Memory B cell (primary cell): Measurements from ENCODE around the gene LEUTX.
"Not testable (repeated sequence)": the region's sequence is repeated elsewhere in the genome, so short reads cannot be mapped to it uniquely, and the experiment has no call there.

Source experiments
- ATAC-seq: fragments of 150-1000 bp; cut with Tn5 transposase; 2 replicates; pipeline ENCODE4 v1.10.0; 2021; ENCODE audit warnings: low read depth, mild to moderate bottlenecking, moderate library complexity
- DNase-seq, 2 donors: peaks; one replicate each; pipeline ENCODE4 v3.0.0; 2022; ENCODE audit warnings: low spot score in 2 of 2
- H3K27ac Mint-ChIP-seq: one replicate; pipeline ENCODE4 v1.8.0; 2022; ENCODE audit warnings: mild to moderate bottlenecking, moderate library complexity, mixed read lengths
- H3K27me3 Mint-ChIP-seq: one replicate; pipeline ENCODE4 v1.8.0; 2022; ENCODE audit warnings: mixed read lengths
- H3K36me3 Mint-ChIP-seq: one replicate; pipeline ENCODE4 v1.8.0; 2022; ENCODE audit warnings: mild to moderate bottlenecking, mixed read lengths
- H3K4me1 Mint-ChIP-seq: one replicate; pipeline ENCODE4 v1.8.0; 2022; ENCODE audit warnings: mixed read lengths
- H3K4me3 Mint-ChIP-seq: one replicate; pipeline ENCODE4 v1.8.0; 2022; ENCODE audit warnings: mild to moderate bottlenecking, moderate library complexity, mixed read lengths
- H3K9me3 Mint-ChIP-seq: one replicate; pipeline ENCODE4 v1.8.0; 2022; ENCODE audit warnings: mixed read lengths

Gene LEUTX

GRCh38 chr19:39754544-39754943 lies 24.1 kb upstream of the LEUTX start:
- Mint-ChIP-seq H3K4me1 (no peaks in the 10 kb centered on the region), H3K9me3 (no peaks in the 10 kb centered on the region), H3K4me3 (no peak overlapping the region), H3K36me3 (peaks cover 1% of the 10 kb centered on the region), H3K27me3 (peaks cover 17% of the 10 kb centered on the region), H3K27ac (no peak overlapping the region)
- ATAC-seq (no peak), DNase-seq (no peak)

GRCh38 chr19:39754971-39755370 lies 23.7 kb upstream of the LEUTX start:
- H3K36me3 Mint-ChIP-seq = peaks cover 1% of the 10 kb centered on the region
- ATAC-seq = no peak
- no peaks in the 10 kb centered on the region for H3K4me1 Mint-ChIP-seq
- no peaks in the 10 kb centered on the region for H3K9me3 Mint-ChIP-seq
- H3K4me3 Mint-ChIP-seq = no peak overlapping the region
- H3K27me3 Mint-ChIP-seq = peaks cover 17% of the 10 kb centered on the region
- no peak overlapping the region for H3K27ac Mint-ChIP-seq
- DNase-seq = no peak

GRCh38 chr19:39759457-39760184 lies 19.0 kb upstream of the LEUTX start:
- ATAC-seq = no peak
- Mint-ChIP-seq H3K9me3 (no peaks in the 10 kb centered on the region), H3K27ac (no peak overlapping the region), H3K4me1 (no peaks in the 10 kb centered on the region), H3K27me3 (peaks cover 27% of the 10 kb centered on the region), H3K36me3 (peaks cover 3% of the 10 kb centered on the region), H3K4me3 (no peak overlapping the region)
- no peak for DNase-seq

- H3K4me1 Mint-ChIP-seq, ATAC-seq, DNase-seq, H3K9me3 Mint-ChIP-seq, H3K27ac Mint-ChIP-seq, H3K4me3 Mint-ChIP-seq, H3K36me3 Mint-ChIP-seq: not testable (repeated sequence)
- peaks cover 25% of the 10 kb centered on the region for H3K27me3 Mint-ChIP-seq
Observed at GRCh38 chr19:39761851-39762250, 16.8 kb upstream of the LEUTX start.

GRCh38 chr19:39765091-39766076 lies 13.3 kb upstream of the LEUTX start:
- no peaks in the 10 kb centered on the region for H3K4me1 Mint-ChIP-seq
- ATAC-seq (no peak), DNase-seq (peak in 1 of 2 donors; percentile 7)
- no peak overlapping the region for H3K27ac Mint-ChIP-seq
- H3K4me3 Mint-ChIP-seq = no peak overlapping the region
- peaks cover 16% of the 10 kb centered on the region for H3K27me3 Mint-ChIP-seq
- peaks cover 4% of the 10 kb centered on the region for H3K36me3 Mint-ChIP-seq
- H3K9me3 Mint-ChIP-seq = no peaks in the 10 kb centered on the region

- Mint-ChIP-seq H3K9me3 (no peaks in the 10 kb centered on the region), H3K4me1 (no peaks in the 10 kb centered on the region)
Observed at GRCh38 chr19:39768334-39768733, 10.3 kb upstream of the LEUTX start.

GRCh38 chr19:39768786-39769185 lies 9.9 kb upstream of the LEUTX start:
- Mint-ChIP-seq H3K27ac (no peak overlapping the region), H3K4me3 (no peak overlapping the region), H3K36me3 (peaks cover 2% of the 10 kb centered on the region), H3K9me3 (no peaks in the 10 kb centered on the region), H3K27me3 (peaks cover 16% of the 10 kb centered on the region), H3K4me1 (no peaks in the 10 kb centered on the region)
- ATAC-seq = no peak
- DNase-seq = no peak

More at GRCh38 chr19:39768334-39768733, 10.3 kb upstream of the LEUTX start:
- Mint-ChIP-seq H3K27ac (no peak overlapping the region), H3K27me3 (peaks cover 18% of the 10 kb centered on the region), H3K36me3 (peaks cover 2% of the 10 kb centered on the region), H3K4me3 (no peak overlapping the region)
- no peak for DNase-seq
- ATAC-seq = no peak

GRCh38 chr19:39780894-39781293 lies 2.2 kb downstream of the LEUTX start:
- Mint-ChIP-seq H3K27me3 (peaks cover 19% of the 10 kb centered on the region), H3K27ac (no peak overlapping the region), H3K4me1 (no peaks in the 10 kb centered on the region), H3K4me3 (no peak overlapping the region), H3K36me3 (no peaks in the 10 kb centered on the region), H3K9me3 (no peaks in the 10 kb centered on the region)
- no peak for ATAC-seq
- no peak for DNase-seq

- H3K9me3 Mint-ChIP-seq = peaks cover 6% of the 10 kb centered on the region
- H3K27me3 Mint-ChIP-seq = peaks cover 6% of the 10 kb centered on the region
- ATAC-seq (no peak), DNase-seq (no peak)
- H3K36me3 Mint-ChIP-seq = peaks cover 6% of the 10 kb centered on the region
- H3K27ac Mint-ChIP-seq = no peak overlapping the region
- H3K4me1 Mint-ChIP-seq = peaks cover 4% of the 10 kb centered on the region
- H3K4me3 Mint-ChIP-seq = no peak overlapping the region
Observed at GRCh38 chr19:39788244-39788643, 9.6 kb downstream of the LEUTX start.

GRCh38 chr19:39792999-39793546 lies 14.4 kb downstream of the LEUTX start:
- peaks cover 4% of the 10 kb centered on the region for H3K36me3 Mint-ChIP-seq
- H3K4me1 Mint-ChIP-seq = peaks cover 8% of the 10 kb centered on the region
- H3K27ac Mint-ChIP-seq = no peak overlapping the region

GRCh38 chr19:39795001-39795400 lies 16.3 kb downstream of the LEUTX start:
- Mint-ChIP-seq H3K27me3 (no peaks in the 10 kb centered on the region), H3K4me3 (no peak overlapping the region), H3K36me3 (no peaks in the 10 kb centered on the region), H3K9me3 (peaks cover 1% of the 10 kb centered on the region), H3K27ac (no peak overlapping the region), H3K4me1 (peaks cover 8% of the 10 kb centered on the region)
- DNase-seq (peak in 1 of 2 donors; percentile 17), ATAC-seq (peak; percentile 52)

More at GRCh38 chr19:39792999-39793546, 14.4 kb downstream of the LEUTX start:
- Mint-ChIP-seq H3K4me3 (peak overlapping the region; percentile 89), H3K9me3 (peaks cover 4% of the 10 kb centered on the region), H3K27me3 (no peaks in the 10 kb centered on the region)
- ATAC-seq (peak; percentile 95), DNase-seq (peak; percentile 73 to 76)

- ATAC-seq = no peak
- no peak overlapping the region for H3K27ac Mint-ChIP-seq
Observed at GRCh38 chr19:39796000-39796498, 17.4 kb downstream of the LEUTX start.

GRCh38 chr19:39797083-39797482 lies 18.4 kb downstream of the LEUTX start:
- no peak overlapping the region for H3K27ac Mint-ChIP-seq

More at GRCh38 chr19:39796000-39796498, 17.4 kb downstream of the LEUTX start:
- Mint-ChIP-seq H3K36me3 (no peaks in the 10 kb centered on the region), H3K9me3 (peaks cover 1% of the 10 kb centered on the region), H3K4me1 (peaks cover 8% of the 10 kb centered on the region), H3K4me3 (no peak overlapping the region), H3K27me3 (no peaks in the 10 kb centered on the region)
- no peak for DNase-seq

GRCh38 chr19:39802958-39803357 lies 24.3 kb downstream of the LEUTX start:
- peaks cover 1% of the 10 kb centered on the region for H3K9me3 Mint-ChIP-seq
- no peak for ATAC-seq
- H3K4me1 Mint-ChIP-seq = no peaks in the 10 kb centered on the region
- no peak for DNase-seq
- H3K27ac Mint-ChIP-seq = no peak overlapping the region
- no peak overlapping the region for H3K4me3 Mint-ChIP-seq
- H3K27me3 Mint-ChIP-seq = peaks cover 16% of the 10 kb centered on the region
- no peaks in the 10 kb centered on the region for H3K36me3 Mint-ChIP-seq

More at GRCh38 chr19:39797083-39797482, 18.4 kb downstream of the LEUTX start:
- no peak overlapping the region for H3K4me3 Mint-ChIP-seq
- DNase-seq = no peak
- no peak for ATAC-seq
- H3K4me1 Mint-ChIP-seq = peaks cover 8% of the 10 kb centered on the region
- H3K9me3 Mint-ChIP-seq = peaks cover 1% of the 10 kb centered on the region
- peaks cover under 1% of the 10 kb centered on the region for H3K27me3 Mint-ChIP-seq
- H3K36me3 Mint-ChIP-seq = no peaks in the 10 kb centered on the region
